Left renal cortex interstitium (tissue), 4 donors: Measurements from ENCODE around the gene PTS. TPM values are rescaled to one million over a fixed set of nuclear protein-coding genes. Genes with fewer than 3 reads are reported as not detected.

Experiments
- polyA plus RNA-seq, 4 donors: library from polyadenylated mRNA; unstranded; fragments of 120-200 nt; gene quantifications; one replicate each; pipeline ENCODE4 v1.2.1, GENCODE V29; 2013; ENCODE audit not compliant: insufficient read length in 4 of 4

Gene PTS
- polyA plus RNA-seq, 4 donors = 46.6 to 65.6 (median 54.4) TPM

Other genes starting within 250 kb of the PTS start
- 10 to 100 TPM; 46.3 to 56.9 (median 48.9) TPM for gene DLAT, start 201.0 kb upstream of the PTS start, polyA plus RNA-seq
- 10 to 100 TPM in 3 of 4 donors, 1 to 10 TPM in 1; 7.6 to 13.7 (median 11.0) TPM for gene PIH1D2, start 152.4 kb upstream of the PTS start, polyA plus RNA-seq
- 10 to 100 TPM; 48.8 to 61.1 (median 55.4) TPM for gene NKAPD1, start 152.1 kb upstream of the PTS start, polyA plus RNA-seq
- gene TIMM8B, start 139.7 kb upstream of the PTS start, polyA plus RNA-seq = 10 to 100 TPM; 65.0 to 88.9 (median 76.5) TPM
- 100 to 1,000 TPM; 162 to 223 (median 180) TPM for gene SDHD, start 139.6 kb upstream of the PTS start, polyA plus RNA-seq
- 10 to 100 TPM in 2 of 4 donors, 1 to 10 TPM in 2; 4.3 to 15.4 (median 9.4) TPM for gene IL18, start 62.3 kb upstream of the PTS start, polyA plus RNA-seq
- gene TEX12, start 59.1 kb upstream of the PTS start, polyA plus RNA-seq = under 1 TPM; 0.18 to 0.52 (median 0.24) TPM
- 1 to 10 TPM; 2.1 to 9.3 (median 4.5) TPM for gene BCO2, start 50.9 kb upstream of the PTS start, polyA plus RNA-seq
- under 1 TPM in 1 of 4 donors, not detected in 3; 0.13 TPM for gene PLET1, start 34.4 kb downstream of the PTS start, polyA plus RNA-seq